Esophagus muscularis mucosa (tissue), 3 donors: ENCODE measurements around the gene COG2.

ENCODE experiments used
- POLR2A ChIP-seq: fragments of 450-650 bp; IDR thresholded peaks from one replicate; pipeline ENCODE4 v1.6.1; 2017; ENCODE audit warnings: antibody characterized with exemption, moderate library complexity, mild to moderate bottlenecking, low read depth
- TF ChIP-seq, protein P1 (sequence below), 3 experiments: fragments of 200-600 bp in 2 of 3; fragments of 450-650 bp in 1 of 3; sonication (generic) in 2 of 3; IDR thresholded peaks; one replicate each; pipeline ENCODE4 v1.5.1; 2017 to 2019; ENCODE audit warnings: antibody characterized with exemption in 3 of 3, mild to moderate bottlenecking in 2 of 3, moderate library complexity in 1 of 3

DNA sequence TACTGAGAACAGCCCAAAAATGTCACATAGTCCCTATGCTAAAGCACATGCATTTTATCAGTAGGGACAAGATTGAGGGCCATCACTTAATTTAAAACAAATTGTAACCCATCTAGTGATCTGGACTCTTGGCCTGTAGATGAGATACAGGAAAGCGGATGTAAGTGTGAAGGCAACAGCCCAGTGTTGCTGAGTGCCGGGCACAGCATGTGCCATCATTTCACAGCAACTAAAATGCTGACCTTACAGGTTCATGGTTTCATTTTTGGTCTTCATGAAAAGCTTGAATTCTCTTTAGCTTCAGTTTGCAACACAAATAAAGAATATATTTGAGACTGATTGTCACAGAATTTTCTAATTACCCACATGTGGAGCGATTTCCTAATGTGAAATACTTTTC, 5.8 kb downstream of the COG2 start:
- TF ChIP-seq, protein P1, sequence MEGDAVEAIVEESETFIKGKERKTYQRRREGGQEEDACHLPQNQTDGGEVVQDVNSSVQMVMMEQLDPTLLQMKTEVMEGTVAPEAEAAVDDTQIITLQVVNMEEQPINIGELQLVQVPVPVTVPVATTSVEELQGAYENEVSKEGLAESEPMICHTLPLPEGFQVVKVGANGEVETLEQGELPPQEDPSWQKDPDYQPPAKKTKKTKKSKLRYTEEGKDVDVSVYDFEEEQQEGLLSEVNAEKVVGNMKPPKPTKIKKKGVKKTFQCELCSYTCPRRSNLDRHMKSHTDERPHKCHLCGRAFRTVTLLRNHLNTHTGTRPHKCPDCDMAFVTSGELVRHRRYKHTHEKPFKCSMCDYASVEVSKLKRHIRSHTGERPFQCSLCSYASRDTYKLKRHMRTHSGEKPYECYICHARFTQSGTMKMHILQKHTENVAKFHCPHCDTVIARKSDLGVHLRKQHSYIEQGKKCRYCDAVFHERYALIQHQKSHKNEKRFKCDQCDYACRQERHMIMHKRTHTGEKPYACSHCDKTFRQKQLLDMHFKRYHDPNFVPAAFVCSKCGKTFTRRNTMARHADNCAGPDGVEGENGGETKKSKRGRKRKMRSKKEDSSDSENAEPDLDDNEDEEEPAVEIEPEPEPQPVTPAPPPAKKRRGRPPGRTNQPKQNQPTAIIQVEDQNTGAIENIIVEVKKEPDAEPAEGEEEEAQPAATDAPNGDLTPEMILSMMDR (IDR thresholded peaks at IDR 0.05): no peak
- TF ChIP-seq POLR2A: no peak
